Activated naive CD8-positive, alpha-beta T cell treated with anti-CD3 and anti-CD28 coated beads, Interleukin-2, amount 10 ng/mL, durations not matched to agents 7 days and 5 days (primary cell): ENCODE measurements around the gene PACSIN3. TPM values are rescaled to one million over a fixed set of nuclear protein-coding genes. Genes with fewer than 3 reads are reported as not detected.

Source experiments
- ATAC-seq: fragments of 150-1000 bp; cut with Tn5 transposase; one replicate; pipeline ENCODE4 v1.10.0; 2021; ENCODE audit warnings: low read depth, moderate library complexity
- POLR2A ChIA-PET: fragments of 350-600 bp; sonication (Branson Sonifier 250); formaldehyde crosslinking; loops from one replicate; lab custom pipeline; 2021; ENCODE audit warnings: antibody characterized with exemption; lab: Charles Lee
- DNase-seq: peaks from one replicate; pipeline ENCODE4 v3.0.0; 2021
- H3K27ac Mint-ChIP-seq: one replicate; pipeline ENCODE4 v1.8.0; 2022; ENCODE audit warnings: mild to moderate bottlenecking, mixed read lengths
- H3K27me3 Mint-ChIP-seq: one replicate; pipeline ENCODE4 v1.8.0; 2022; ENCODE audit warnings: mild to moderate bottlenecking, moderate library complexity, mixed read lengths
- H3K36me3 Mint-ChIP-seq: one replicate; pipeline ENCODE4 v1.8.0; 2021; ENCODE audit warnings: mild to moderate bottlenecking, mixed read lengths
- H3K4me1 Mint-ChIP-seq: one replicate; pipeline ENCODE4 v1.8.0; 2021; ENCODE audit warnings: mixed read lengths
- H3K4me3 Mint-ChIP-seq: one replicate; pipeline ENCODE4 v1.8.0; 2022; ENCODE audit warnings: mild to moderate bottlenecking, moderate library complexity, mixed read lengths
- H3K9me3 Mint-ChIP-seq: one replicate; pipeline ENCODE4 v1.8.0; 2021; ENCODE audit warnings: mixed read lengths
- total RNA-seq, 2 experiments: library from RNA; stranded (reverse); gene quantifications; one replicate each; pipeline ENCODE4 v1.2.3, GENCODE V29; 2021

The PACSIN3 gene
- total RNA-seq, result 1 to 10 TPM; 1.1 to 1.3 TPM

- H3K27me3 Mint-ChIP-seq, result peaks cover 54% of the 10 kb centered on the region
- no peaks in the 10 kb centered on the region for H3K36me3 Mint-ChIP-seq
- DNase-seq (peak; percentile 61), ATAC-seq (peak; percentile 57)
- peaks cover 10% of the 10 kb centered on the region for H3K4me1 Mint-ChIP-seq
- no peaks in the 10 kb centered on the region for H3K9me3 Mint-ChIP-seq
- no peak within 1 kb of the TSS for H3K27ac Mint-ChIP-seq
- H3K4me3 Mint-ChIP-seq, result peak within 1 kb of the TSS; percentile 77
- POLR2A ChIA-PET, result interaction anchor here (1.0 to 2.2 kb wide), 5 partner anchors 8 to 63 kb away, joined by 3 to 19 read pairs (median 5); partner anchors contain the start of genes ACP2, ARFGAP2 and DDB2
Observed at GRCh38 chr11:47186076-47186699, at the start of gene PACSIN3. PACSIN3 (minus strand) TSS chr11:47186434; CDS start chr11:47182727, 3,707 bp downstream.

DNA sequence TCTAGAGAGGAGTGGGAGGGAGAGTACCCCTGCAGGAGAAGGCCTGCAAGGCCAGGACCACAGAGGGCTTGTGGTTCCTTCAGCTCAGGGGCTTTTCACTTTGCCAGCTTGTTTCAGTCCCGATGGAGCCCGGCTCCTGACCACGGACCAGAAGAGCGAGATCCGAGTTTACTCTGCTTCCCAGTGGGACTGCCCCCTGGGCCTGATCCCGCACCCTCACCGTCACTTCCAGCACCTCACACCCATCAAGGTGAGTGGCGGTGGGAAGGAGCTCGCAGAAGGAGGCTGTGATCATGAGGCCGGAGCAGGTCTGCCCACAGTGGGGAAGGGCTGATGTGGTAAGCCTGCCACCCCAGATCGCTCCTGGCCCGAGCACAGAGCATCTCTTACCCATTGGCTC is 48.9 kb upstream of the PACSIN3 start:
- ATAC-seq, result no peak
- Mint-ChIP-seq H3K9me3 (no peaks in the 10 kb centered on the region), H3K27ac (peak overlapping the region; percentile 76), H3K27me3 (no peaks in the 10 kb centered on the region), H3K4me1 (peaks cover 25% of the 10 kb centered on the region), H3K4me3 (peak overlapping the region; percentile 55), H3K36me3 (peaks cover 34% of the 10 kb centered on the region)
- POLR2A ChIA-PET, result interaction anchor here (1.2 to 6.1 kb wide), 5 partner anchors 12 to 30 kb away, joined by 3 to 43 read pairs (median 12); partner anchors contain the start of genes ACP2, DDB2 and NR1H3
- DNase-seq, result no peak

DNA sequence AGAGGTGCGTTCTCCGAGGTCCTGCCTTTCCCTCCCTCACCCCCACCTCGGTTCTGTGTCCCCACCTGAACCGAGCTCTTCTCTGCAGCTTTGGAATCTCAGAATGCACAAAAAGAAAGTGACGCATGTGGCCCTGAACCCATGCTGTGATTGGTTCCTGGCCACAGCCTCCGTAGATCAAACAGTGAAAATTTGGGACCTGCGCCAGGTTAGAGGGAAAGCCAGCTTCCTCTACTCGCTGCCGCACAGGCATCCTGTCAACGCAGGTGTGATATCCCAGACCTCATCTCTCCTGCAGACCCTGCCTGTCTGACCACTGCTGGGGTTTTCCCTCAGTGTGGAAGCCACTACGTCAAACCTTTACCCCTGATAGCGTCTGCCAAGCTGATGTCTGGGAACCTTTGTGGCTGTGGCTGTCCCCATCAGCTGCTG is 48.5 kb upstream of the PACSIN3 start:
- POLR2A ChIA-PET, result interaction anchor here (1.2 to 6.1 kb wide), 6 partner anchors 13 to 192 kb away, joined by 3 to 43 read pairs (median 8); partner anchors contain the start of genes ACP2, DDB2, NR1H3 and PSMC3
- no peaks in the 10 kb centered on the region for H3K9me3 Mint-ChIP-seq
- H3K4me3 Mint-ChIP-seq, result peak overlapping the region; percentile 55
- no peaks in the 10 kb centered on the region for H3K27me3 Mint-ChIP-seq
- peak overlapping the region; percentile 76 for H3K27ac Mint-ChIP-seq
- ATAC-seq, result peak; percentile 71
- peaks cover 32% of the 10 kb centered on the region for H3K36me3 Mint-ChIP-seq
- H3K4me1 Mint-ChIP-seq, result peaks cover 25% of the 10 kb centered on the region
- DNase-seq, result peak; percentile 40

GRCh38 chr11:47233989-47234668 is 47.9 kb upstream of the PACSIN3 start:
- Mint-ChIP-seq H3K4me1 (peaks cover 28% of the 10 kb centered on the region), H3K27ac (peak overlapping the region; percentile 76), H3K4me3 (peak overlapping the region; percentile 55), H3K27me3 (no peaks in the 10 kb centered on the region), H3K9me3 (no peaks in the 10 kb centered on the region), H3K36me3 (peaks cover 32% of the 10 kb centered on the region)
- POLR2A ChIA-PET, result interaction anchor here (0.8 to 6.1 kb wide), 6 partner anchors 10 to 192 kb away, joined by 4 to 43 read pairs (median 8); partner anchors contain the start of genes ACP2, DDB2 and PSMC3
- DNase-seq, result no peak
- peak; percentile 49 for ATAC-seq

GRCh38 chr11:47233051-47233450 is 46.8 kb upstream of the PACSIN3 start:
- Mint-ChIP-seq H3K27ac (no peak overlapping the region), H3K36me3 (peaks cover 38% of the 10 kb centered on the region), H3K4me1 (peaks cover 32% of the 10 kb centered on the region), H3K4me3 (no peak overlapping the region), H3K9me3 (no peaks in the 10 kb centered on the region), H3K27me3 (no peaks in the 10 kb centered on the region)
- DNase-seq (no peak), ATAC-seq (no peak)
- POLR2A ChIA-PET, result interaction anchor here (0.8 to 6.1 kb wide), 6 partner anchors 8 to 193 kb away, joined by 3 to 43 read pairs (median 4); partner anchors contain the start of genes ACP2, DDB2 and PSMC3

- Mint-ChIP-seq H3K36me3 (peaks cover 34% of the 10 kb centered on the region), H3K4me3 (no peak overlapping the region), H3K4me1 (peaks cover 27% of the 10 kb centered on the region), H3K27ac (no peak overlapping the region), H3K9me3 (no peaks in the 10 kb centered on the region), H3K27me3 (no peaks in the 10 kb centered on the region)
- no peak for ATAC-seq
- no peak for DNase-seq
- POLR2A ChIA-PET, result interaction anchor here (0.7 to 1.3 kb wide), 4 partner anchors 14 to 195 kb away, joined by 3 to 5 read pairs (median 4); partner anchors contain the start of gene DDB2
Observed at GRCh38 chr11:47229161-47229560, 42.9 kb upstream of the PACSIN3 start.

GRCh38 chr11:47225552-47226400 is 39.5 kb upstream of the PACSIN3 start:
- no peaks in the 10 kb centered on the region for H3K27me3 Mint-ChIP-seq
- DNase-seq (no peak), ATAC-seq (peak; percentile 95)
- H3K27ac Mint-ChIP-seq, result peak overlapping the region; percentile 63
- POLR2A ChIA-PET, result interaction anchor here (2.2 kb wide), 1 partner anchor 10 kb away, joined by 11 read pairs; the partner anchor contains the start of gene DDB2
- H3K4me3 Mint-ChIP-seq, result peak overlapping the region; percentile 60
- no peaks in the 10 kb centered on the region for H3K9me3 Mint-ChIP-seq
- peaks cover 49% of the 10 kb centered on the region for H3K36me3 Mint-ChIP-seq
- H3K4me1 Mint-ChIP-seq, result peaks cover 28% of the 10 kb centered on the region

- Mint-ChIP-seq H3K4me3 (no peak overlapping the region), H3K36me3 (peaks cover 52% of the 10 kb centered on the region), H3K27ac (no peak overlapping the region), H3K4me1 (peaks cover 42% of the 10 kb centered on the region), H3K9me3 (no peaks in the 10 kb centered on the region), H3K27me3 (no peaks in the 10 kb centered on the region)
- no peak for DNase-seq
- ATAC-seq, result no peak
- POLR2A ChIA-PET, result no interaction called here
Observed at GRCh38 chr11:47222696-47223095, 36.5 kb upstream of the PACSIN3 start.

DNA sequence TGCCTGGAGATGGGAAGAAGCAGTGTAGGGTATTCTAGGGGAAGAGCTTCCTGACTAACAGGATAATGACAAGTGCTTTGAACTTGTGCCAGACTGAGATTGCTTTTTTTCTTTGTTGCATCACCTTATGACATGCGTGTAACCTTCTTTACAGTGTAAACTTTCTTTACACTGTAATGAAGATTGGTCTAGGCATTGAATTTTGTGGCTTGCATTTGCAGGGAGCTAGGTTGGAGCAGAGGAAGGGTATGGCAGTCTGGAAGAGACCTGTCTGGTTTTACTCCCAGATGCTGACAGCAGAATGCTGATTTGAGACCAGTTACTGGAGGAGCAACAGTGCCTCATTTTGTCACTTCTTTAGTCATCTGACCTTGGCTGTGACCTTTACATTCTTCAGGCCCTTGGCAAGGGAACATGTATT is 34.2 kb upstream of the PACSIN3 start:
- no peaks in the 10 kb centered on the region for H3K27me3 Mint-ChIP-seq
- no peak for DNase-seq
- no peak for ATAC-seq
- POLR2A ChIA-PET, result interaction anchor here (0.7 to 1.7 kb wide), 2 partner anchors 21 to 317 kb away, joined by 3 to 6 read pairs; no protein-coding TSS in a partner anchor
- peak overlapping the region; percentile 75 for H3K27ac Mint-ChIP-seq
- peaks cover 51% of the 10 kb centered on the region for H3K36me3 Mint-ChIP-seq
- H3K4me1 Mint-ChIP-seq, result peaks cover 43% of the 10 kb centered on the region
- no peak overlapping the region for H3K4me3 Mint-ChIP-seq
- no peaks in the 10 kb centered on the region for H3K9me3 Mint-ChIP-seq

DNA sequence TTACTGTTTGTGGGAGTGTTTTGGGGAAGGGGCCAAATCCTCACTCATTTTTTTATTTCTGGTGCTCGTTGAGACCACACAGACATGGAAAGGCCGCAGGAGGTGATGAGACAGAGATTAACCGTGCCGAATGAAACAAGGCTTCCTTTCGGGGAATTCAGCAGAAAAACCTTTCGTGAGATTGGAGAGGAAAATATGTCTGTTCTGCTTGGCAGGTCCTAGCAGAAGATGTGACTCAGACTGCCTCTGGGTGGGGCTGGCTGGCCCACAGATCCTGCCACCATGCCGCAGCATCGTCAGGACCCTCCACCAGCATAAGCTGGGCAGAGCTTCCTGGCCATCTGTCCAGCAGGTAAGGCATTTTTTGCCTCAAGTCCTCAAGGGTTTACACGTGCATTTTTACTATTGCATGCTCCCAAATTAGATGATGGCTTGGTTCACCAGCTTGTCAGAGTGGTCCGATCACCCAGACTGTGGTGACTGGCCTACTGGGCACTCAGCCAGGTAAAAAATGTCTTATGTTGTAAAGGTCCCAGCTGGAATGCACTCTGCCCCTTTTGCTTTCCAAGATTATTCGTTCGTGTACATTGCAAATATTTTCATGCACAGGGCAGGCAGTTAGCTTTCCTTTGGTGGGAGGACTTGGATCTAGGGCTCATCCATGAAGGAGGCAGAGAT is 30.0 kb upstream of the PACSIN3 start:
- no peaks in the 10 kb centered on the region for H3K9me3 Mint-ChIP-seq
- H3K36me3 Mint-ChIP-seq, result peaks cover 34% of the 10 kb centered on the region
- ATAC-seq (peak; percentile 18), DNase-seq (peak; percentile 57)
- no peaks in the 10 kb centered on the region for H3K27me3 Mint-ChIP-seq
- peak overlapping the region; percentile 99 for H3K4me3 Mint-ChIP-seq
- H3K4me1 Mint-ChIP-seq, result peaks cover 42% of the 10 kb centered on the region
- POLR2A ChIA-PET, result interaction anchor here (0.6 to 3.8 kb wide), 15 partner anchors 11 to 210 kb away, joined by 3 to 59 read pairs (median 9); partner anchors contain the start of genes ACP2, ARFGAP2, NR1H3 and PSMC3
- H3K27ac Mint-ChIP-seq, result peak overlapping the region; percentile 100

DNA sequence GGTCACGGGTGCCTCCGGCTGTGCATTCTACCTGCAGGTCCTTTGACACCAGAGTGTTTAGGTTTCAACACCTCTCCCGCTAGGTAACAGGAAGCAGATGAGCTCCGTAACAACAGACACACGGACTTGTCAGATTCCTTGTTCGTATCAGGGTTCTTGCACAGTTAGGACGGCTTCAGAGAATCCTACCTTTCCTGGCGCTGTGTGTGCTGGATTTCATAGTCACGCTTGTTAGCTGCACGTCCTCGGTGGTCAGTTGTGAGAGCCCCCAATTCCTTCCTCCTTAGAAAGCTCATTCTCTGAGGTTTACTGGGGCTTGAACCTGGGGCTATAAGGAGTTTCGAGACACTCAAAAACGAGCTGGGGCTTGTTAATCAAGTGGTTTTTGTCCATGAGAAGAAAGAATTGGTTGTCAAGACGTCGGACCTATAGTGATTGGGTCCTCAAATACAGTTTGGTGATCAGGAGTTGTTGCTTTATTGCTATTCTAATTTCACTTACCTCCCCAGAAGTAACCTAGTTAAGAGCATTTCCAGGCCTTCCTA is 29.2 kb upstream of the PACSIN3 start:
- POLR2A ChIA-PET, result interaction anchor here (0.6 to 3.8 kb wide), 32 partner anchors 9 to 633 kb away, joined by 3 to 59 read pairs (median 8); partner anchors contain the start of genes ACP2, AGBL2, ARFGAP2 and FNBP4
- Mint-ChIP-seq H3K27ac (peak overlapping the region; percentile 100), H3K27me3 (peaks cover 2% of the 10 kb centered on the region), H3K4me1 (peaks cover 39% of the 10 kb centered on the region), H3K4me3 (peak overlapping the region; percentile 99), H3K9me3 (no peaks in the 10 kb centered on the region), H3K36me3 (peaks cover 29% of the 10 kb centered on the region)
- no peak for DNase-seq
- no peak for ATAC-seq
